Measurements from ENCODE around the gene MEGF11. TPM values are rescaled to one million over a fixed set of nuclear protein-coding genes. Genes with fewer than 3 reads are reported as not detected.

MEGF11 gene
- total RNA-seq, 2 experiments from 2014 or later, result 0.05 TPM; not detected in 1

DNA sequence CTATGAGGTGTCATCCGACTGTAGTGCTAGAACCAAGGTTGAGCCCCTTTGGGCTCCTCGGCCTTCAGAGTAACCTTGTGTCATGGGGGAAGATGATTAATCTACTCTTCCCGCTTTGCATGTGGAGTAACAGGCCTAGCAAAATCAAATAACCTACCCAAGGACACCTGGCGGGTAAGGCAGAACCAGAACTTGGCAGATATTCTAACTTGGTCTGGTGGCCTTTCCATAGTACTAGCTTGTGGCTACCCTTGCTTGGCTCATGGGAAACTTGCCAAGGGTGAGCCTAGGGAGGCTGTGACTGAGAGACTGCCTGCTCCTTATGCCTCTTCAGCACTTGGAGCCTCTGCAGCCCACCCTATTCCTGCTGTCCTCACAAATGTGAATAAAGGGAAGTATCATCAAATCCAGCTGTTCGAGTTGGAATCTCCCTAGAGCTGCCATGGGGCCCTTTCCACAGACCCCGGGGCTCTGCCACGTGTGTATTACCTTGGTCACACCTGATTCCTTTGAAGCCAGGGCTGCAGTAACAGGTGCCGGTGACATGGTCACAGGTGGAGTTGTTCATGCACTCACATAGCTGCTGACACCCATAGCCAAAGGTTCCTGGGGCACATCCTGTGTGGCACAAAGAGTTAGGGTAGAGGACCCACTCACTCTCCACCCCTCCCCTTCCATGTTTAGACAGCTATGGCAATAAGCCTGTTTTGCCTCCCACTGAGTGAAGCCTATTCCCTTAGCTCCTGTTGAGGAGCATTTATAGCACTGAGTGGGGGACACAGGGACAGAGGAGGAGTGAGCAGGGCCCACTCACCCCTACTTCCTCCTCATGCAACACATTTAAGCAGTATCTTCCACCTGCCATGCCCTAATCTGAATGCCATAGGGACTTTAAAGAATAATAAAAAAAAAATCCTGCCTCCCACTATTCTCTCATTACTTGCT is 338.3 kb downstream of the MEGF11 start:
- Mint-ChIP-seq H3K4me1 (ENCODE audit: low read depth) (peaks cover 26% of the 10 kb centered on the region), H3K27me3 (ENCODE audit: low read depth) (no peaks in the 10 kb centered on the region), H3K36me3 (ENCODE audit: low read depth) (no peaks in the 10 kb centered on the region), H3K9me3 (no peaks in the 10 kb centered on the region), H3K27ac (no peak overlapping the region), H3K4me3 (no peak overlapping the region)
- CTCF ChIA-PET, result no interaction called here
- intact Hi-C loops (cut with micrococcal nuclease), result no loop called here
- DNase-seq, result no peak

DNA sequence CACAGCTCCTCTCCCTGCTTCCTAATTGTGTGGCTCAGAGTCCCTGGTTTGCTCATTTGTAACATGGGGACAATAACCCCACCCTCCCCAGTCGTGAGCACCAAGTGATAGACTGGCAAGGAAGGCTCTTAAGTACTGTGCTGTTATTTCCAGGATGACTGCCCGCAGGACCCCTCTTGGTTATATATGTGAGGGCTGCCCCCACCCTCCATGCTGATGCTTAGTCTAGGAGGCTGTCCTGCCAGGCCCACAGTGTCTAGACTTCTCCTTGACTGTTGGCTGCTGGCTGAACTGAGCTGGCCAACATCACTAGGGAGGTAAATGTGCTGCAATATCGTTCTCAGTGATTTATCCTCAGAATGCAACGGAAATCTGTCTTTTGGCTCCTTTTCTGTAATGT is 339.2 kb downstream of the MEGF11 start:
- H3K9me3 Mint-ChIP-seq, result no peaks in the 10 kb centered on the region
- intact Hi-C loops (cut with micrococcal nuclease), result no loop called here
- CTCF ChIA-PET, result no interaction called here
- H3K27ac Mint-ChIP-seq, result no peak overlapping the region
- no peaks in the 10 kb centered on the region for H3K36me3 Mint-ChIP-seq (ENCODE audit: low read depth)
- DNase-seq, result no peak
- H3K27me3 Mint-ChIP-seq (ENCODE audit: low read depth), result no peaks in the 10 kb centered on the region
- H3K4me1 Mint-ChIP-seq (ENCODE audit: low read depth), result peaks cover 26% of the 10 kb centered on the region
- H3K4me3 Mint-ChIP-seq, result no peak overlapping the region

DNA sequence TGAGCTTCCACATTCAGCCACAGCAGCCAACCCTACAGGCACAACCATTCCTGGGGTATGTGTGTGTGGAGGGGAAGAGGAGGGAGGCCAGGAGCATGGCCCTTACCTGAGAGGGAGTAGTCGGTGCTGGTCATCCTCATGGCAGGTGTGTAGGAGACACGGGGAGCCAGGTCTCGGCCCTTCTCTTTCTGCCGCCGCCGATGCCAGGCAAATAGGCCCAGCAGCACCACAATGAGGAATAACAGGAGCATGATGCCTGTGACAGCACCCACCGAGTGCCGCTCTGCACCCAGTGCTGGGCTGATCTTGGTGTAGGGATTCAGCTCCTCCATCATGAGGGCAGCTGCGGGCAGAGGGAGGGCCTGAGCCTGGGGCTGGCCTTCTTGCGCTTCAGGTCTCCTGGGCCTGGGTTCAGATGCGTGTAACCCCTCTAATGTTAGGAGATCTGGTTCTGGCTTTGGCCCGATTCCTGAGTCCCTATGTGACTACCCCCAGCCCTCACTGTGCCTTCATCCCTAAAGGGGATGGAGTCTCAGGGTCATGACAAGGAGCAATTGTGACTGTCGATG is 339.8 kb downstream of the MEGF11 start:
- H3K27me3 Mint-ChIP-seq (ENCODE audit: low read depth), result no peaks in the 10 kb centered on the region
- intact Hi-C loops (cut with micrococcal nuclease), result no loop called here
- no peak overlapping the region for H3K4me3 Mint-ChIP-seq
- no peaks in the 10 kb centered on the region for H3K9me3 Mint-ChIP-seq
- CTCF ChIA-PET, result interaction anchor here (2.4 kb wide), 1 partner anchor 51 kb away, joined by 6 read pairs; no protein-coding TSS in a partner anchor
- no peak overlapping the region for H3K27ac Mint-ChIP-seq
- no peaks in the 10 kb centered on the region for H3K36me3 Mint-ChIP-seq (ENCODE audit: low read depth)
- no peak for DNase-seq
- peaks cover 25% of the 10 kb centered on the region for H3K4me1 Mint-ChIP-seq (ENCODE audit: low read depth)

DNA sequence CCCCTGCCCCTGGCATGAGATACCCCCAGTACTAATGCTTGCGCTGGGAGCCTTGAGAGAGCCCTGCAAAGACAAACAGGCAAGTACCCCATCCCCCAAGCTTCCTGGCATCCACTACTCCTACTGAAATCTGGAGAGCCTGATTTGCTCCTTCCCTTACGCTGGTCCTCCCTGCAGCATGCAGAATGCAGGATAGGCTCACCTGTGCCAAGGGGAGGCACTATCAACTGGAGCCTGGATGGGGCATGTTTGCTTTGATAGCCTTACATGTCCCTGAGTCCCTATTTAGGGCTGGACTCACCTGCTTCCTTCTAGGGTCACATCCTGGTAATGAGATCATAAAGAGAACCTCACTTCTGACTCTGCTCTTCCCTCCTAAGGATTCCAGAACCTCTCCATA is 341.3 kb downstream of the MEGF11 start:
- H3K4me1 Mint-ChIP-seq (ENCODE audit: low read depth), result peaks cover 10% of the 10 kb centered on the region
- no peak overlapping the region for H3K4me3 Mint-ChIP-seq
- H3K36me3 Mint-ChIP-seq (ENCODE audit: low read depth), result no peaks in the 10 kb centered on the region
- H3K27ac Mint-ChIP-seq, result no peak overlapping the region
- H3K27me3 Mint-ChIP-seq (ENCODE audit: low read depth), result no peaks in the 10 kb centered on the region
- H3K9me3 Mint-ChIP-seq, result no peaks in the 10 kb centered on the region
- no peak for DNase-seq
- intact Hi-C loops (cut with micrococcal nuclease), result no loop called here
- CTCF ChIA-PET, result interaction anchor here (2.4 kb wide), 1 partner anchor 49 kb away, joined by 6 read pairs; no protein-coding TSS in a partner anchor

DNA sequence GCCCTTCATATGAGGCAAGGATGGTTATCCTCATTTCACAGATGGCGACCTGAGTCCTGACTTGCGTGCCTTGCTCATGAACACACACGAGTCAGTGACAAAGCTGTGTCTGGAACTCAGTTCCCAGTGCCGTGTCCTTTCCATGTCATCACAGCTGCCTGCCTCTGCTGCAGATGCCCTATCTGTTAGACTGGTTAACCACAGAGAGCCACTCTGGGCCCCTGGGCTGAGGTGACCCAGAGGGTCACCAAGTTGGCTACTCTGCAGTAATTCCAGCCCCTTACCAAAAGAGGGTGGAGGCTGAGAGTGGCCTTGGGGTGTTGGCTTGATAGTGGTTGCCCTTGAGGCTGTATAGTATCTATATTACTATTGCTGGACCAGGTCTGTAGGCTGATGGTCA is 343.2 kb downstream of the MEGF11 start:
- Mint-ChIP-seq H3K9me3 (no peaks in the 10 kb centered on the region), H3K4me1 (ENCODE audit: low read depth) (no peaks in the 10 kb centered on the region), H3K4me3 (no peak overlapping the region), H3K36me3 (ENCODE audit: low read depth) (peaks cover 2% of the 10 kb centered on the region), H3K27ac (no peak overlapping the region), H3K27me3 (ENCODE audit: low read depth) (no peaks in the 10 kb centered on the region)
- intact Hi-C loops (cut with micrococcal nuclease), result no loop called here
- DNase-seq, result no peak
- CTCF ChIA-PET, result no interaction called here

DNA sequence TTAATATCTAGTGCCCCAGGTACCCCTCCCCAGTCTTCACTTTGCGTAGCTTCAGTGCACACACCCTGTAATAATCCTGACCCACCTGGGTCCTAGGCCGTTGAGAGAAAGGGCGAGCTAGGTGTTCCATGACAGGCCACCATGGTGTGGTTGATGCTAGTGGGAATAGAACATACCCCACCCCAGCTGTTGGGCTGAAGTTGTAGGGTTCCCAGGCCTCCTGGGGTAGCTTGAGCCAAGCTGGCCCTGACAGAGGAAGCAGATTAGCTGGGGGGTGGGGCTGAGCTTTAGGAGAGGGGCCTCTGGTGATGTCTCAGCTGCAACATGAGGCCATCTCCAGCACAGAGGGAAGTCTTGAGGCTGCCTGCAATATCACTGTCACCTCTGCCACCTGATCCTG is 343.7 kb downstream of the MEGF11 start:
- intact Hi-C loops (cut with micrococcal nuclease), result no loop called here
- Mint-ChIP-seq H3K9me3 (no peaks in the 10 kb centered on the region), H3K4me1 (ENCODE audit: low read depth) (no peaks in the 10 kb centered on the region), H3K36me3 (ENCODE audit: low read depth) (peaks cover 2% of the 10 kb centered on the region), H3K4me3 (no peak overlapping the region), H3K27me3 (ENCODE audit: low read depth) (no peaks in the 10 kb centered on the region), H3K27ac (no peak overlapping the region)
- no peak for DNase-seq
- CTCF ChIA-PET, result no interaction called here

DNA sequence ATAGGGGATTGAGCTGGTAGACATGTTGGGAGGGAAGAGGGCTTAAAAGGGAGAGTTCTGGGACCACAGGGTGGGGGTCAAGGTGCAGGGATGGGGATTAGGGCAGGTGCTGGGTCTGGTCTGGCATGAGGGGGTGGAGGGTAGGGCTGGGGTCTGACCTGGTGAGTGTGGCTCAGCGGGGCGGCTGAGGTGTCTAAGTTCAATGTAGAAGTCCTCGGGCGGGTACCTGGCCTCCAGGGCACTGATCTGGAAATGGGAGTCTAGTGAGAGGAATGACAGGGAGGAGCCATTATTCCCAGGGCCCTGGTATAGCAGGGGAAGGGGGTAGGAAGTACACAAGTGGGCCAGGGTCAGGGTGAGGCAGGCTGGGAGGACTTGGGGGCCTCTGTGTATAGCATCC is 344.7 kb downstream of the MEGF11 start:
- H3K9me3 Mint-ChIP-seq, result no peaks in the 10 kb centered on the region
- no peak overlapping the region for H3K27ac Mint-ChIP-seq
- CTCF ChIA-PET, result no interaction called here
- DNase-seq, result no peak
- intact Hi-C loops (cut with micrococcal nuclease), result no loop called here
- H3K27me3 Mint-ChIP-seq (ENCODE audit: low read depth), result no peaks in the 10 kb centered on the region
- no peaks in the 10 kb centered on the region for H3K4me1 Mint-ChIP-seq (ENCODE audit: low read depth)
- H3K36me3 Mint-ChIP-seq (ENCODE audit: low read depth), result peaks cover 2% of the 10 kb centered on the region
- no peak overlapping the region for H3K4me3 Mint-ChIP-seq

DNA sequence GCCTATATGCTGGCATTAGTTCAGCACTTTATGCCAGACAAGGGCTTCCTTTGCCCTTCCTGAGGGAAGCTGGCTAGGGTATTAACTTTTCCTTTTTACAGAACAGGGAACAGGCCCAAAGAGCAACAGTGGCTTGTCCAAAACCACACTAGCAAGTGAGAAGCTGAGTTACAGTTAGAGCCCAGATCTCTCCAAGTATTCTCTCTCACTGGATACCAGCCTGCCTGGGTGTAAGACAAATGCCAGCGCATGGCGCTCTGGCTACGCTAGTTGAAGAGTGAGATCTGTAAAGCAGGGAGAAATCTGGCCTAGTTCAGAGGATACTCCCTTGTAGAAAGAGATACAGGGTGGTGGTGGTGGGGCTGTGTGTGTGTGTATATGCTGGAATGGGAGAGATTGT is 345.9 kb downstream of the MEGF11 start:
- no peak overlapping the region for H3K27ac Mint-ChIP-seq
- no peaks in the 10 kb centered on the region for H3K27me3 Mint-ChIP-seq (ENCODE audit: low read depth)
- CTCF ChIA-PET, result interaction anchor here (1.3 kb wide), 1 partner anchor 45 kb away, joined by 6 read pairs; no protein-coding TSS in a partner anchor
- intact Hi-C loops (cut with micrococcal nuclease), result no loop called here
- no peak overlapping the region for H3K4me3 Mint-ChIP-seq
- no peak for DNase-seq
- peaks cover 6% of the 10 kb centered on the region for H3K36me3 Mint-ChIP-seq (ENCODE audit: low read depth)
- no peaks in the 10 kb centered on the region for H3K9me3 Mint-ChIP-seq
- H3K4me1 Mint-ChIP-seq (ENCODE audit: low read depth), result peaks cover 5% of the 10 kb centered on the region

DNA sequence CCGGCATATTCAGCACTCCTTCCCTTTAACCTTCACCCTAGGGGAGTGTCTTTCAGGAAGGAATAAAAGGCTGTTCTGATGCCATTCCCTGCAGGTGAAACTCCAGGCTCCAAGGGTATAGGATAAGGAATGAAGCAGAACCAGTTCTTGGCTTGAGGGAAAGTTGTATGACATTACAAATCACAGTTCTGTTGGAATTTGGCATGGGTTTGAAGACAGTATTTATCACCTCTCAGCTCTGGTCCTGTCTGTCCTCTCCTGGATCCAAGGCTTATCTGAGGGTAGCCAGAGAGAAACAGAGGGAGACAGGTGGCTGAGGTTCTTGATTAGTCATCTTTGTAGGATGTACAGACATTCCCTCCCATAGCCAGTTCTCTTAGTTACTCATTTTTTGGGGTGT is 347.2 kb downstream of the MEGF11 start:
- peaks cover 14% of the 10 kb centered on the region for H3K4me1 Mint-ChIP-seq (ENCODE audit: low read depth)
- peaks cover 6% of the 10 kb centered on the region for H3K36me3 Mint-ChIP-seq (ENCODE audit: low read depth)

DNA sequence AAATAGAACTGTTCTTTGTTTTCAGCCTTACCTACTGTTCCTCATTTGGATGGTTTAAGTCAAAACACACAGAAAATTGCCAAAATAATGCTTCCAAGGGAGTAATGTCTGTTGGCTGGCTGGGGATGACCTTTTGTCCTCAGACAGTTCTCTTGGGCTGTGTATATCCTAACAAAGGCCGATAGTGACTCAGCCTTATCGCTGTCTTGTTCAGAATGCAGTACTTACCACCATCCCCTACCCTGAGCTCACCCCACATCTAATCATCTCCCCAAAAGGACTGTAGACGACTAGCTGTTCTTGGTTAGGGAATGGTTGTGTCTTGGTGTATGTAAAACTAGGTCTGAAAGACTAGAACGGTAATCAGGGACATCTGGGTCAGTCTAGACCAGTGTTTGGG is 349.2 kb downstream of the MEGF11 start:
- H3K27me3 Mint-ChIP-seq (ENCODE audit: low read depth), result no peaks in the 10 kb centered on the region
- DNase-seq, result no peak
- intact Hi-C loops (cut with micrococcal nuclease), result no loop called here
- peaks cover 6% of the 10 kb centered on the region for H3K36me3 Mint-ChIP-seq (ENCODE audit: low read depth)
- H3K9me3 Mint-ChIP-seq, result no peaks in the 10 kb centered on the region
- H3K4me3 Mint-ChIP-seq, result no peak overlapping the region
- CTCF ChIA-PET, result interaction anchor here (1.4 kb wide), 1 partner anchor 41 kb away, joined by 7 read pairs; no protein-coding TSS in a partner anchor
- H3K27ac Mint-ChIP-seq, result no peak overlapping the region
- peaks cover 14% of the 10 kb centered on the region for H3K4me1 Mint-ChIP-seq (ENCODE audit: low read depth)

More for the DNA sequence above, 347.2 kb downstream of the MEGF11 start:
- Mint-ChIP-seq H3K4me3 (no peak overlapping the region), H3K27me3 (ENCODE audit: low read depth) (no peaks in the 10 kb centered on the region), H3K9me3 (no peaks in the 10 kb centered on the region), H3K27ac (no peak overlapping the region)
- CTCF ChIA-PET, result no interaction called here
- no peak for DNase-seq
- intact Hi-C loops (cut with micrococcal nuclease), result no loop called here

DNA sequence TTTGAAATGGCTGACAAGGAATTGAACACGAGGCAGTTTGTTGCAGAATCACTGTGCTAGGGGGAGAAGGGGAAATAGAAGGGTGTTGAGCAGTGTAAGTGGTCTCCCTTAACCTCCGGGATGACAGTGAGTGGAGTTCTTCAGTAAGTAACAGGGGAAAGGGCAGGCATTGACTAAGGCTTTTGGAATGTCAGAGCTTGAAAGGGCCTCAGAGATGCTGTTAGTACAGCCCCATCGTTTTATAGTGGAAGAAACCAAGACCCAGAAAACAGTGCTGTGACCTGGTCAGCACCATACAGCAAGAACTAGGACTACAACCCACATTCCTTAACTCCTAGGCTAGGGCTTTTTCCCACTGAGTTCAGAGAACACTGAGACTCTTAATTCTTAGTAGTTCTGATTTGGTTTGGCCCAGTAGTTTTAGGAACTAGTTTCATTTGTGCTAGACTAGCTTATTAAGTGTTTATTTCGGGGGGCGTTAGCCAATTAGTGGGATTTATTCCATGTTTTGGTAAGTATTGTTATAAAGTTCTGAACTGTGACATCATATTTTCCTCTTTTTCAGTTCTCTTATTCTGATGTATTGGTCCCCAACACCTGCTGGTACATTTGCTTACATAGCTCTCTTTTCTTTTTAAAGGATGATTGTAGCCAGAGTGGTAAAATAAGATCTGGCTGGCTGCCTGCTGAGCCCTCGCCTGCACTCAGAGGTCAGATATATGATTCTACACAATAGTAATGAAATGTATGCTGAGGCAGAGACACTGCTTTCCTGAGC is 350.1 kb downstream of the MEGF11 start:
- Mint-ChIP-seq H3K9me3 (no peaks in the 10 kb centered on the region), H3K27ac (no peak overlapping the region), H3K36me3 (ENCODE audit: low read depth) (peaks cover 6% of the 10 kb centered on the region), H3K27me3 (ENCODE audit: low read depth) (no peaks in the 10 kb centered on the region), H3K4me3 (no peak overlapping the region), H3K4me1 (ENCODE audit: low read depth) (peaks cover 14% of the 10 kb centered on the region)
- CTCF ChIA-PET, result interaction anchor here (1.4 kb wide), 1 partner anchor 41 kb away, joined by 7 read pairs; no protein-coding TSS in a partner anchor
- DNase-seq, result no peak
- intact Hi-C loops (cut with micrococcal nuclease), result no loop called here

DNA sequence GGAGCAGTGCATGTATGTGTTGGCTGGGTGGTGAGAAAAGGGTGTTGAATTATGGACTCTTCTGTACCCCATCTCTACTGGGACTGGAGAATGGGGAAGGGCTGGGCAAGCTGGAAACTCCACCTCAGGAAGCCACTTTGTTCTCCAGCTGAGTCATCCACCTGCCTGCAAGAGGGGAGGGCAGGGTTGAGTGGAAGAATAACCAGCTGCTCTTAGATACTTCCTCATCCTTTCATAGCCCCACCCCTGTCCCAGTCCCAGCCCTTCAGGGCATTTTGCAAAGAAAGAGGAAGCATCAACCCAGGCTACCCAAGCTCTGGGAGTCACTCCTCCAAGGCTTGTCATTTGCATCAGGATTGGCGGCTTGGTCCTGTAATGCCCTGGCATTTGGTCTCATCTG is 351.2 kb downstream of the MEGF11 start:
- intact Hi-C loops (cut with micrococcal nuclease), result no loop called here
- H3K4me3 Mint-ChIP-seq, result no peak overlapping the region
- H3K27ac Mint-ChIP-seq, result no peak overlapping the region
- H3K36me3 Mint-ChIP-seq (ENCODE audit: low read depth), result peaks cover 6% of the 10 kb centered on the region
- CTCF ChIA-PET, result interaction anchor here (0.6 to 1.0 kb wide), 2 partner anchors 45 to 294 kb away, joined by 3 to 4 read pairs; no protein-coding TSS in a partner anchor
- peak; percentile 54 for DNase-seq
- no peaks in the 10 kb centered on the region for H3K27me3 Mint-ChIP-seq (ENCODE audit: low read depth)
- H3K9me3 Mint-ChIP-seq, result no peaks in the 10 kb centered on the region
- peaks cover 14% of the 10 kb centered on the region for H3K4me1 Mint-ChIP-seq (ENCODE audit: low read depth)
